ENCODE results near the gene SERBP1.

SERBP1 gene

GRCh38 chr1:67359592-67359991 lies 70.6 kb downstream of the SERBP1 start:
- no peak for DNase-seq

Data from Kasumi-1 (cell line).